SK-N-SH (cell line): Measurements from ENCODE around the gene EXO5.
"Not testable (repeated sequence)": the region's sequence is repeated elsewhere in the genome, so short reads cannot be mapped to it uniquely, and the experiment has no call there.

Experiments used
- CHD2 ChIP-seq: fragments of 150-350 bp; IDR thresholded peaks from 2 replicates; pipeline ENCODE4 v1.6.1; 2018; ENCODE audit warnings: low read length; ENCODE audit not compliant: partially characterized antibody
- GABPA ChIP-seq: IDR thresholded peaks from 2 replicates; pipeline ENCODE4 v1.4.0; 2012; ENCODE audit warnings: low read depth, mild to moderate bottlenecking
- POLR2AphosphoS5 ChIP-seq: IDR thresholded peaks from 2 replicates; pipeline ENCODE4 v1.6.1; 2012; ENCODE audit warnings: low read depth, low read length
- REST ChIP-seq: IDR thresholded peaks from 2 replicates; pipeline ENCODE4 v1.6.1; 2012; ENCODE audit warnings: mild to moderate bottlenecking, low read depth, low read length, moderate library complexity
- RFX5 ChIP-seq: IDR thresholded peaks from 2 replicates; pipeline ENCODE4 v1.6.1; 2012; ENCODE audit warnings: mild to moderate bottlenecking, improper control_type of control experiment, low read length
- TF ChIP-seq, protein P1 (sequence below): fragments of 200-600 bp; sonication (generic); IDR thresholded peaks from 2 replicates; pipeline ENCODE4 v1.6.1; 2017; ENCODE audit warnings: antibody characterized with exemption, mild to moderate bottlenecking, moderate library complexity

- TF ChIP-seq REST, GABPA, CHD2, RFX5, POLR2AphosphoS5: not testable (repeated sequence)
- TF ChIP-seq, protein P1, sequence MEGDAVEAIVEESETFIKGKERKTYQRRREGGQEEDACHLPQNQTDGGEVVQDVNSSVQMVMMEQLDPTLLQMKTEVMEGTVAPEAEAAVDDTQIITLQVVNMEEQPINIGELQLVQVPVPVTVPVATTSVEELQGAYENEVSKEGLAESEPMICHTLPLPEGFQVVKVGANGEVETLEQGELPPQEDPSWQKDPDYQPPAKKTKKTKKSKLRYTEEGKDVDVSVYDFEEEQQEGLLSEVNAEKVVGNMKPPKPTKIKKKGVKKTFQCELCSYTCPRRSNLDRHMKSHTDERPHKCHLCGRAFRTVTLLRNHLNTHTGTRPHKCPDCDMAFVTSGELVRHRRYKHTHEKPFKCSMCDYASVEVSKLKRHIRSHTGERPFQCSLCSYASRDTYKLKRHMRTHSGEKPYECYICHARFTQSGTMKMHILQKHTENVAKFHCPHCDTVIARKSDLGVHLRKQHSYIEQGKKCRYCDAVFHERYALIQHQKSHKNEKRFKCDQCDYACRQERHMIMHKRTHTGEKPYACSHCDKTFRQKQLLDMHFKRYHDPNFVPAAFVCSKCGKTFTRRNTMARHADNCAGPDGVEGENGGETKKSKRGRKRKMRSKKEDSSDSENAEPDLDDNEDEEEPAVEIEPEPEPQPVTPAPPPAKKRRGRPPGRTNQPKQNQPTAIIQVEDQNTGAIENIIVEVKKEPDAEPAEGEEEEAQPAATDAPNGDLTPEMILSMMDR = not testable (repeated sequence)
Observed at GRCh38 chr1:40502651-40503050, 5.9 kb upstream of the EXO5 start.
